ENCODE measurements around the gene MOAP1. TPM values are rescaled to one million over a fixed set of nuclear protein-coding genes. Genes with fewer than 3 reads are reported as not detected.

The MOAP1 gene
- total RNA-seq, 4 donors from 2014 or later: 14.6 to 37.1 (median 20.4) TPM

GRCh38 chr14:93200553-93200952 is 15.9 kb upstream of the MOAP1 start:
- Histone ChIP-seq H3K9me3 (no peaks in the 10 kb centered on the region), H3K4me1 (no peaks in the 10 kb centered on the region), H3K27me3 (no peaks in the 10 kb centered on the region), H3K27ac (no peak overlapping the region), H3K4me3 (no peak overlapping the region), H3K36me3 (no peaks in the 10 kb centered on the region)
- DNase-seq: no peak
- TF ChIP-seq CTCF (IDR thresholded peaks at IDR 0.05): no peak
- TF ChIP-seq POLR2A (IDR thresholded peaks at IDR 0.05): no peak
- intact Hi-C loops (cut with DNase I; ENCODE audit: low total_unique reads): no loop called here

DNA sequence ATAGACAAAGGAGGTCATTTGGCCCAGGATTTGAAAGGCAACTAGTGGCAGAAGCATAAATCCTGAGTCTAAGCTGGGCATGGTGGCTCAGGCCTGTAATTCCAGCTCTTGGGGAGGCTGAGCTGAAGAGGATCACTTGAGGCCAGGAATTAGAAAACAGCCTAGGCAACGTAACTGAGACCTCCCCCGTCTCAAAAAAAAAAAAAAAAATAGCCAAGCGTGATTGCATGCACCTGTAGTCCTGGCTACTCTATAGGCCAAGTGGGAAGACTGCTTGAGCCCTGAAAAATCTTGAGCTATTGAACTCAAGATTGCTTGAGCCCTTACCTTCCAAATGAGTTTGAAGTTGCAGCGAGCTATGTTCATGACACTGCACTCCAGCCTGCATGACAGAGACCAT is 14.3 kb upstream of the MOAP1 start:
- TF ChIP-seq POLR2A (IDR thresholded peaks at IDR 0.05) (no peak), CTCF (IDR thresholded peaks at IDR 0.05) (no peak)

DNA sequence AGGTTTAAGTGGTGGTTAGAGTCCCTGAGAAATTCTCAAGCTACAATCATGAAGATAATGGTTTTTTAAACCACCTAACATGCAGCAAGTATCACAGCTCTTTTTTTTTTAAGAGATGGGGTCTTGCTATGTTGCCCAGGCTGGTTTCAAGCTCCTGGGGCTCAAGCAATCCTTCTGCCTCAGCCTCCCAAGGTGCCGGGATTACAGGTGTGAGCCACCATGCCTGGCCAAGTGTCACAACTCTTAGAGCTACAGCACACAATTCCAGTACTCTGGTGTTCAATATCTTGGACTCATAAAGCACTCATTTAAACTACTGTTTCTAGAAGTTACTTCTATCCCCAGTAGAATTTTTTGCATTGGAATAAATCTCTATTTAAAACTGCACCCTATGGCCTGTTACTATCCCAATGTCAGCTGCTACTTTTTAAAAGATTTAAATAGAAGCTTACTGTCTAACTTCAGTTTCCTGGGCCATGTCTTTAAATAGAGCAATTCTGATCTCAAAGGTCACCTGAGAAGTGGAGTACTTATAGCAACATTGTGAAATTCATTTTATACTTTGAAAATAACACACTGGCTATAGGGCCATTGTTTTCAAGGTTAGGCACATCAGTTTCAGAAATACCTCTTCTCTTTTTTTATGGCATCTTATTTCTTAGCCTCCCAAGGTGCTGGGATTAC is 10.8 kb upstream of the MOAP1 start:
- no peaks in the 10 kb centered on the region for H3K36me3 ChIP-seq
- H3K27me3 ChIP-seq: no peaks in the 10 kb centered on the region
- no peak overlapping the region for H3K4me3 ChIP-seq
- H3K4me1 ChIP-seq: no peaks in the 10 kb centered on the region
- H3K27ac ChIP-seq: no peak overlapping the region
- no peak for DNase-seq
- no peaks in the 10 kb centered on the region for H3K9me3 ChIP-seq
- no peak for TF ChIP-seq CTCF (IDR thresholded peaks at IDR 0.05)
- no peak for TF ChIP-seq POLR2A (IDR thresholded peaks at IDR 0.05)
- intact Hi-C loops (cut with DNase I; ENCODE audit: low total_unique reads): no loop called here

More for the DNA sequence above, 14.3 kb upstream of the MOAP1 start:
- H3K36me3 ChIP-seq: no peaks in the 10 kb centered on the region
- H3K27me3 ChIP-seq: no peaks in the 10 kb centered on the region
- intact Hi-C loops (cut with DNase I; ENCODE audit: low total_unique reads): no loop called here
- no peaks in the 10 kb centered on the region for H3K4me1 ChIP-seq
- DNase-seq: no peak
- no peaks in the 10 kb centered on the region for H3K9me3 ChIP-seq
- H3K27ac ChIP-seq: no peak overlapping the region
- no peak overlapping the region for H3K4me3 ChIP-seq

GRCh38 chr14:93186956-93187355 is 2.3 kb upstream of the MOAP1 start:
- TF ChIP-seq CTCF (IDR thresholded peaks at IDR 0.05) (no peak), POLR2A (IDR thresholded peaks at IDR 0.05) (no peak)
- no peaks in the 10 kb centered on the region for H3K36me3 ChIP-seq
- H3K4me1 ChIP-seq: no peaks in the 10 kb centered on the region
- DNase-seq: no peak
- no peak overlapping the region for H3K27ac ChIP-seq
- no peaks in the 10 kb centered on the region for H3K9me3 ChIP-seq
- H3K4me3 ChIP-seq: no peak overlapping the region
- no peaks in the 10 kb centered on the region for H3K27me3 ChIP-seq
- intact Hi-C loops (cut with DNase I; ENCODE audit: low total_unique reads): no loop called here

DNA sequence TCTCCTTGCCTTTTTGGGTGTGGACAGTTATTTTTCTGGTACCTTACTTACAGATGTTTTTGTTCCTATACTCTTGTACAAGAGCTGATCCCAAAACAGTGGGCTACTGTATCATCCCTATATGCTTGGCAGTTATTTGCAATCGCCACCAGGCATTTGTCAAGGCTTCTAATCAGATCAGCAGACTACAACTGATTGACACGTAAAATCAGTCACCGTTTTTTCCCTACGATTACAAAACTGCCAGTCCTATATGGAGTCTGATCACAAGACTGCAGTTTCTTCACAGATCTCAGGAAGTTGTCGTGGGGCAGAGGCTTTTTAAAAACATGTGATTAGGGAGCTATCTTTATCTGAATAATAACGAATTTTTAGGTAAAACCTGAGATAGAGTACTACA is 1.8 kb upstream of the MOAP1 start:
- no peaks in the 10 kb centered on the region for H3K4me1 ChIP-seq
- TF ChIP-seq CTCF (IDR thresholded peaks at IDR 0.05) (no peak), POLR2A (IDR thresholded peaks at IDR 0.05) (no peak)
- DNase-seq: no peak

More for the DNA sequence above, 1.8 kb upstream of the MOAP1 start:
- Histone ChIP-seq H3K9me3 (no peaks in the 10 kb centered on the region), H3K4me3 (no peak overlapping the region), H3K36me3 (no peaks in the 10 kb centered on the region), H3K27ac (no peak overlapping the region), H3K27me3 (no peaks in the 10 kb centered on the region)
- intact Hi-C loops (cut with DNase I; ENCODE audit: low total_unique reads): no loop called here
